ENCODE results near the gene ACOX2. TPM values are rescaled to one million over a fixed set of nuclear protein-coding genes. Genes with fewer than 3 reads are reported as not detected.

Gene ACOX2
- total RNA-seq, 1 donor, result 0.73 TPM

- Histone ChIP-seq H3K9me3 (ENCODE audit: low read depth, low read length) (no peaks in the 10 kb centered on the region), H3K4me3 (ENCODE audit: low read length) (no peak overlapping the region), H3K4me1 (ENCODE audit: insufficient read depth, low read length) (peaks cover 22% of the 10 kb centered on the region), H3K27me3 (ENCODE audit: insufficient read depth, low read length) (no peaks in the 10 kb centered on the region)
Observed at GRCh38 chr3:58464866-58465265, 72.1 kb downstream of the ACOX2 start.

- H3K27me3 ChIP-seq (ENCODE audit: insufficient read depth, low read length), result no peaks in the 10 kb centered on the region
- H3K4me1 ChIP-seq (ENCODE audit: insufficient read depth, low read length), result peaks cover 19% of the 10 kb centered on the region
- no peak overlapping the region for H3K4me3 ChIP-seq (ENCODE audit: low read length)
- H3K9me3 ChIP-seq (ENCODE audit: low read depth, low read length), result no peaks in the 10 kb centered on the region
Observed at GRCh38 chr3:58463942-58464271, 73.1 kb downstream of the ACOX2 start.

- H3K4me3 ChIP-seq (ENCODE audit: low read length), result no peak overlapping the region
- H3K27me3 ChIP-seq (ENCODE audit: insufficient read depth, low read length), result no peaks in the 10 kb centered on the region
- peaks cover 14% of the 10 kb centered on the region for H3K4me1 ChIP-seq (ENCODE audit: insufficient read depth, low read length)
- no peaks in the 10 kb centered on the region for H3K9me3 ChIP-seq (ENCODE audit: low read depth, low read length)
Observed at GRCh38 chr3:58463181-58463941, 73.6 kb downstream of the ACOX2 start.

GRCh38 chr3:58462829-58463180, 74.2 kb downstream of the ACOX2 start:
- Histone ChIP-seq H3K4me1 (ENCODE audit: insufficient read depth, low read length) (peaks cover 14% of the 10 kb centered on the region), H3K4me3 (ENCODE audit: low read length) (no peak overlapping the region), H3K27me3 (ENCODE audit: insufficient read depth, low read length) (no peaks in the 10 kb centered on the region), H3K9me3 (ENCODE audit: low read depth, low read length) (no peaks in the 10 kb centered on the region)

GRCh38 chr3:58459160-58459559, 77.8 kb downstream of the ACOX2 start:
- Histone ChIP-seq H3K4me1 (ENCODE audit: insufficient read depth, low read length) (peaks cover 14% of the 10 kb centered on the region), H3K4me3 (ENCODE audit: low read length) (no peak overlapping the region), H3K9me3 (ENCODE audit: low read depth, low read length) (peaks cover 9% of the 10 kb centered on the region), H3K27me3 (ENCODE audit: insufficient read depth, low read length) (no peaks in the 10 kb centered on the region)

Other genes with a start within 250 kb of the ACOX2 start
- 10.2 TPM for gene RPP14, start 230.9 kb downstream of the ACOX2 start, total RNA-seq
- gene HTD2, start 230.7 kb downstream of the ACOX2 start, total RNA-seq, result 11.6 TPM
- gene PXK, start 204.3 kb downstream of the ACOX2 start, total RNA-seq, result 50.7 TPM
- 21.5 TPM for gene PDHB, start 103.4 kb downstream of the ACOX2 start, total RNA-seq
- 10.6 TPM for gene KCTD6, start 45.1 kb downstream of the ACOX2 start, total RNA-seq
- gene FAM107A, start 40.2 kb upstream of the ACOX2 start, total RNA-seq, result not detected
- gene FAM3D, start 129.6 kb upstream of the ACOX2 start, total RNA-seq, result not detected

Data from mononuclear cell (primary cell).